ENCODE results near the gene PANK1. TPM values are rescaled to one million over a fixed set of nuclear protein-coding genes. Genes with fewer than 3 reads are reported as not detected.

PANK1 gene
- total and polyA plus RNA-seq, 2 of the 8 experiments (the other 6 are each of a cell fraction or from before 2014, with no cell fraction given), result 18.5 to 40.4 TPM

GRCh38 chr10:89662596-89662995 lies 17.6 kb upstream of the PANK1 start (continued):
- no peak for TF ChIP-seq HDAC6 (IDR thresholded peaks at IDR 0.05; ENCODE audit: low read depth, low read length)

Data from H1 (cell line).